NCI-H187 treated with DMSO at 0.1 percent for 48 hours (cell line): ENCODE measurements around the gene XYLB.
"Not testable (repeated sequence)": the region's sequence is repeated elsewhere in the genome, so short reads cannot be mapped to it uniquely, and the experiment has no call there.

ENCODE experiments used
- DNase-seq: peaks from one replicate; lab custom pipeline; 2025; lab: John Stamatoyannopoulos, UW

Gene XYLB

DNA sequence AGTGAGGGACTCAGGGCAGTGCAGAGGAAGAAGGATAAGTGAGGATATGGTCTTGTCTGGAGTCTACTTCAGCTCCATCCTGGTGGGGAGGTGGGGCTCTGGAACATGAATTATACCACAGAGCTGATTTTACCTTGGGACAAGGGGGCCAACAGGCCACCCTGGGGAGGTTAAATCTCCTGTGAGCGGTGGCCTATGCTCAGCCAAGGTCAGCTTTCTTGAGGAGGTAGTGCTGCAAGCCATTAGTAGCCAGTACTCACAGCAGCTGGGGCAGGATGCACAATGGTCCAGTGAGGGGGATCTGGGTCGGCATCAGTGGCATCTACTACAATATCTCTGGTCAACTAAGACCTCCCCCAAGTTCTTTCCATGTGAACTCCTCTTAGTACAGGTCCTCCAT lies 49.7 kb downstream of the XYLB start:
- no peak for DNase-seq

- DNase-seq: no peak
Measured at GRCh38 chr3:38396861-38397260, 50.3 kb downstream of the XYLB start.

GRCh38 chr3:38397320-38397719 lies 50.7 kb downstream of the XYLB start:
- no peak for DNase-seq

DNA sequence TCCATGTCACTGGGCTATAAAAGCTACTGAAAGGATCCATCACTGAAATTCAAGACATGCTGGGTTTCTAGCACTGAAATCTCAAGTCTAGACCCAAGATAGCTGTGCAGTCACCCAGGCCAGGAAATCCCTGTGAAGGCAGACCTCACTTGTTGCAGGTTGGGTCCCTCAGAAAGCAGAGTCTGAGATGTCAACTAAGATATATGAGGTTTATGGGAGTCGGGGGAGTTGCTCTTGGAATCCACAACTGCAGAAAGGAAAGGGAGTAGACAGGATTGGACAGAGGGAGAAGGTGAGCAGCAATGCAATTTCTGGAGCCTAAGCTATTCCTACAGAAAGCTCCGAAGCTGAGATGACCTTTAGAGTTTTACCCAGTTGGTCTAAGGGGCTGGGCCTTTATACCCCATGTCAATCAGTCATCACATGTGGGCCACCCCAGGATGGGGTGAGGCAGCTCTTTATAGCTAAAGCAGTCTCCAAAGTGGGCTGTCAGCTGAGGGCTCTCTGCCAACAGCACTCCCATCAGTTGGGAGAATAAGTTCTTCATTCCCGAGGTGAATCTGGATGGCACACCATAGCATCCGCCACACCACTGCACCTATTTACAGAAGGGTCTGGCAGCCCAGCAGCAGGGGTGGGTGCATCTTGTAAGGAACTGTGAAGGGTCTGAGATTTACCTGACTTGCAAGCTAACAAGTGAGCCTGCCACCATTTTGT lies 54.8 kb downstream of the XYLB start:
- no peak for DNase-seq

- DNase-seq: no peak
Measured at GRCh38 chr3:38404286-38404685, 57.7 kb downstream of the XYLB start.

DNA sequence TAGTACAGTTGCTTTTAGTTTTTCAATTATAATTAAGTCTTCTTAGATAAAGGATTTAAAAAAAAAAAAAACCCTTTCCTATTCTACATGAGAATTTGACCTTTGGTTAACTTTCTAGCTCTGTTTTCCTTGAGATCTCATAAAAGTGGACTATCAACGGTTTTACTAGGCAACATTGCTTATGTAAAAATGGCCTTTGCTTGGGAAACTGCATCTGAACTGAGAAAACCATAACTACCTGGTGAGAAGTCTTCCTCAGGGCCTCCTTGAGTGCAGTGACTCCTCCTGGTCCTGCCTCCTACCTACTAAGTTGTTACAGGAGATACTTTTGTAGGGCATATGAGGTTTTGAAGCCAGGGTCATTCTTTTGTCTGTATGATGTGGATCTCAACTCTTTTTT lies 65.0 kb downstream of the XYLB start:
- DNase-seq: no peak

DNA sequence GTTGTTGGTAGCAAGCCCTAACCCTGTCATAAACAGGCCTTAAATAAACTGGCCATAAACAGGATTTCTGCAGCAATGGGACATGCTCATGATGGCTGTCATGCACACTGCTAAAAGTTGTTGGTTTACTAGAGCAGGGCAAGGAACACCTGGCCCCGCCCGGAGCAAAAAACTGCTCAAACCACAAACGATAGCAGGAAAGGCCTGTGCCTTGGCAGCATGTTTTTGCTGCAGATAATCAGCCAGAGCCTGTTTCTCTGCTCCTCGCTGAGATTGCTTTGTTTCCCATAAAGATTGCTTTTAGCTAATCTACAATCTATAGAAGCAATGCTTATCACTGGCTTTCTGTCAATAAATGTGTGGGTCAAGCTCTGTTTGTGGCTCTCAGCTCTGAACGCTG lies 74.2 kb downstream of the XYLB start:
- DNase-seq: not testable (repeated sequence)

DNA sequence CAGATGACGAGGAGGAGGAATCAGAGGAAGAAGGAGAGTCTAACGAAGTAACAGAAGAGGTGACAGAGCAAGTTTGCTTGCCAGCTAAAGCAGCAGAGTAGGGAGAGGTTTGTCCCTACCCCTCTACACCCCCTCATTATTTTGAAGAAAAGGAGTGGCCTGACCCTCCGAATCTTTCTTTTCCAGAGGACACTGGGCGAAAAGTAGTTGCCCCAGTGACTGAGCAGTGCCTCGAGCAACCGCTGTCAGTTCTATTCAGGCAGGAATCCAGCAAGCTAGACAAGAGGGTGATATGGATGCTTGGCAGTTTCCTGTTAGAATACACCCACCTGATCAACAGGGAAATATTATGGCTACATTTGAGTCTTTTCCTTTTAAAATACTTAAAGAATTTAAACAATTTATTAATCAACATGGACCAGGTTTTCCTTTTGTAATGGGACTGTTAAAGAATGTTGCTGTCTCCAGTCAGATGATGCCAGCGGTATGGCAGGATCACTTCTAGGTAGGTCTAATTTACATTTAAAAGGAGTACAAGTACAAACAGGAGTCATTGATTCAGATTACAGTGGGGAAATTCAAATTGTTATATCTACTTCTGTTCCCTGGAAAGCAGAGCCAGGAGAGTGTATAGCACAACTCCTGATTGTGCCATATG lies 75.2 kb downstream of the XYLB start:
- no peak for DNase-seq

DNA sequence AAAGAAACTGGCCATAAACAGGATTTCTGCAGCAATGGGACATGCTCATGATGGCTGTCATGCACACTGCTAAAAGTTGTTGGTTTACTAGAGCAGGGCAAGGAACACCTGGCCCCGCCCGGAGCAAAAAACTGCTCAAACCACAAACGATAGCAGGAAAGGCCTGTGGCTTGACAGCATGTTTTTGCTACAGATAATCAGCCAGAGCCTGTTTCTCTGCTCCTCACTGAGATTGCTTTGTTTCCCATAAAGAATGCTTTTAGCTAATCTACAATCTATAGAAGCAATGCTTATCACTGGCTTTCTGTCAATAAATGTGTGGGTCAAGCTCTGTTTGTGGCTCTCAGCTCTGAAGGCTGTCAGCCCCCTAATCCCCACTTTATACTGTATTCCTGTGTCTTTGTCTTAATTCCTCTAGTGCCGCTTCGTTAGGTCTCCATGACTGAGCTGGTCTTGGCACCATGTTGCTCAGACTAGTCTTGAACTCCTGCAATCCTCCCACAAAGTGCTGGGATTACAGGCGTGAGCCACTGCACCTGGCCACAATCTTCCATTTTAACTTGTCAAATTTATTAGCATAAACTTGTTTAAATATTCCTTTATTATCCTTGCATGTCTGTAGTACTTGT lies 80.3 kb downstream of the XYLB start:
- not testable (repeated sequence) for DNase-seq

DNA sequence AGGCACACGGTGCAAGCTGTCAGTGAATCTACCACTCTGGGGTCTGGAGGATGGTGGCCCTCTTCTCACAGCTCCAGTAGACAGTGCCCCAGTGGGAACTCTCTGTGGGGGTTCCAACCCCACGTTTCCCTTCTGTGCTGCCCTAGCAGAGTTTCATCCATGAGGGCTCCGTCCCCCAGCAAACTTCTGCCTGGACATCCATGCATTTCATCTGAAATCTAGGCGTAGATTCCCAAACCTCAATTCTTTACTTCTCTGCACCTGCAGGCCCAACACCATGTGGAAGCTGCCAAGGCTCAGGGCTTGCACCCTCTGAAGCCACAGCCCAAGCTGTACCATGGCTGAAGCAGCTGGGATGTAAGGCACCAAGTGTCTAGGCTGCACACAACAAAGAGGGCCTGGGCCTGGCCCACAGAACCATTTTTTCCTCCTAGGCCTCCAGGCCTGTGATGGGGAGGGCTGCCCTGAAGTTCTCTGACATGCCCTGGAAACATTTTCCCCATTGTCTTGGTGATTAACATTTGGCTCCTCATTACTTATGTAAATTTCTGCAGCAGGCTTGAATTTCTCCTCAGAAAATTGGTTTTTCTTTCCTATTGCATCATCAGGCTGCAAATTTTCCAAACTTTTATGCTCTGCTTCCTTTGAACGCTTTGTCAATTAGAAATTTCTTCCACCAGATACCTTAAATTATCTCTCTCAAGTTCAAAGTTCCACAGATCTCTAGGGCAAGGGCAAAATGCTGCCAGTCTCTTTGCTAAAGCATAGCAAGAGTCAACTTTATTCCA lies 86.5 kb downstream of the XYLB start:
- not testable (repeated sequence) for DNase-seq

GRCh38 chr3:38433661-38434060 lies 87.1 kb downstream of the XYLB start:
- not testable (repeated sequence) for DNase-seq

DNA sequence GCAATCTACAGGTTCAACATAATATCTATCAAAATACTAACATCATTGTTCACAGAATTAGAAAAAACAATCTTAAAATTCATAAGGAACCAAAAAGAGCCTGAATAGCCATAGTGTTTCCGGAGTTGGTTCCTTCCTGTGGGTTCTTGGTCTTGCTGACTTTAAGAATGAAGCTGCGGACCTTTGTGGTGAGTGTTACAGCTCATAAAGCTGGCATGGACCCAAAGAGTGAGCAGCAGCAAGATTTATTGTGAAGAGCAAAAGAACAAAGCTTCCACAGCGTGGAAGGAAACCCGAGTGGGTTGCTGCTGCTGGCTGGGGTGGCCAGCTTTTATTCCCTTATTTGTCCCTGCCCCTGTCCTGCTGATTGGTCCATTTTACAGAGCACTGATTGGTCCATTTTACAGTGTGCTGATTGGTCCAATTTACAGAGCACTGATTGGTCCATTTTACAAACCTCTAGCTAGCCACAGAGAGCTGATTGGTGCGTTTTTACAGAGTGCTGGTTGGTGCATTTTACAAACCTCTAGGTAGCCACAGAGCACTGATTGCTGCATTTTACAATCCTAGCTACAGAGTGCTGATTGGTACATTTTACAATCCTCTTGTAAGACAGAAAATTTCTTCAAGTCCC lies 92.0 kb downstream of the XYLB start:
- DNase-seq: not testable (repeated sequence)

GRCh38 chr3:38443205-38443604 lies 96.6 kb downstream of the XYLB start:
- not testable (repeated sequence) for DNase-seq

GRCh38 chr3:38446085-38446686 lies 99.6 kb downstream of the XYLB start:
- DNase-seq: no peak

- DNase-seq: no peak
Measured at GRCh38 chr3:38446812-38447211, 100.2 kb downstream of the XYLB start.

- no peak for DNase-seq
Measured at GRCh38 chr3:38450853-38451252, 104.3 kb downstream of the XYLB start.

DNA sequence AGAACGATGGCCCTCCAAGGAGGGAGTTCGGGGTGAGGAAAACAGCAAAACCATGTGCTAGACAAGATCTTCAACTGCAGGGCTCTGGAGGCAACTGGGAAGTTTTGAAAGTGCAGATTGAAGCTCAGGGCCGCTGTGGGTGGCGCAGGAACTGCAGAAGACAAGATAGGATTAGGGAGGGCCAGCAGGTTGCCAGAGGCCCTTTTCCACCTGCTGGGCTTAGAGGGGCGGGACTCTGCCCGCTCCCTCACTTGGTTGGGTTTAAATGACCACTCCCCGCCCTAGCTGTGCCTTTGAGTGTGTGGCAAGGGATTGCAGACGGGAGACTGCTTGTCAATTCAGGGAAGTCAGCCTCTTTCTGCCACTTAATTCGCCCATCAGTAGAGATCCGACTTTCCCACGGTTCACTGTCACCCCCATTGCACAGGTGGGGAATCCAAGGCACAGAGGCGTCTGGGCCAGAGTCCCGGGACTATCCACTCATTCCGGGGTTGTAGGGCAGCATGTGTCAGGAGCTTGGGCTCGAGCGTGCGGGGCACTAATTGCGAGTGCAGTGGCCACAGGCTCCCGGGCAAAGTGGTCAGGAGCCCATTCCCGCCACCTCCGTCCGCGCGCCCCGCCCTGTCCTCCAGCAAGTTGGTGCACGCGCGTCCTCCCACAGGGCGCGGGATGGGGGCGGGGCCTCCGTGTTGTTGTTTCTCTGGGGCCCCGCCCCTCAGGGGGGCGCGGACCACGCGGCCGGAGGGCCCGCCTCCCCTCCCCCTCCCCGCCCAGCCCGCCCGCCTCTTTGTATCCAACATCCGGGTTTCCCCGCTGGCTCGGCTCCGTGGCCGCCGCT lies 106.7 kb downstream of the XYLB start, which contains the start of gene ACVR2B:
ACVR2B (plus strand) TSS at position 816 of the 838 bp plus-strand sequence. CDS start 433 bp downstream, outside the sequence.
- peak; percentile 8 for DNase-seq

DNA sequence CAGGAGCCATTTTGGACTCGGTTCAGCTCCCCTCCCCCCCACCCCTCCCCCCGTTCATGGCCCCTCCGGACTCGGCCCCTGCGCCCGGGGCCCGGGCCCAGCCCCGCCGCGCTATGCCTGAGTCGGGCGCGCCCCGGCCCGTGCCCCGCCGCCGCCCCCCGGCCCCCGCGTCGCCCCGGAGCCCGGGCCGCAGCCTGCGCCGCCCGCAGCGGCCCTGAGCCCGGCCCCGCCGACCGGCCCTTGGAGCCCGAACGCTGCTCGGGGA lies 107.3 kb downstream of the XYLB start:
- DNase-seq: no peak

GRCh38 chr3:38454178-38454883 lies 107.7 kb downstream of the XYLB start:
- no peak for DNase-seq
